ENCODE measurements around the gene IL10RB. TPM values are rescaled to one million over a fixed set of nuclear protein-coding genes. Genes with fewer than 3 reads are reported as not detected.
"Not testable (repeated sequence)": the region's sequence is repeated elsewhere in the genome, so short reads cannot be mapped to it uniquely, and the experiment has no call there.

The IL10RB gene
- 34.5 and 60.9 TPM in 2 replicates for total RNA-seq

- peak; percentile 65 for DNase-seq (ENCODE audit: low read depth)
- no peak for TF ChIP-seq CTCF (IDR thresholded peaks at IDR 0.05; ENCODE audit: insufficient read depth, low read depth, low read length)
- H3K4me3 ChIP-seq (ENCODE audit: low read depth, low read length): peak within 1 kb of the TSS; percentile 85
Measured at GRCh38 chr21:33266050-33266788, at the start of gene IL10RB. Gene IL10RB (plus strand): TSS chr21:33266367. CDS start chr21:33266466, 99 bp downstream.

- H3K4me3 ChIP-seq (ENCODE audit: low read depth, low read length): no peak overlapping the region
- DNase-seq (ENCODE audit: low read depth): no peak
- no peak for TF ChIP-seq CTCF (IDR thresholded peaks at IDR 0.05; ENCODE audit: insufficient read depth, low read depth, low read length)
Measured at GRCh38 chr21:33217138-33217520, 49.0 kb upstream of the IL10RB start.

- no peak for DNase-seq (ENCODE audit: low read depth)
- no peak for TF ChIP-seq CTCF (IDR thresholded peaks at IDR 0.05; ENCODE audit: insufficient read depth, low read depth, low read length)
- H3K4me3 ChIP-seq (ENCODE audit: low read depth, low read length): no peak overlapping the region
Measured at GRCh38 chr21:33219300-33219699, 46.9 kb upstream of the IL10RB start.

- H3K4me3 ChIP-seq (ENCODE audit: low read depth, low read length): no peak overlapping the region
- DNase-seq (ENCODE audit: low read depth): no peak
- no peak for TF ChIP-seq CTCF (IDR thresholded peaks at IDR 0.05; ENCODE audit: insufficient read depth, low read depth, low read length)
Measured at GRCh38 chr21:33219954-33220353, 46.2 kb upstream of the IL10RB start.

- not testable (repeated sequence) for DNase-seq (ENCODE audit: low read depth); H3K4me3 ChIP-seq (ENCODE audit: low read depth, low read length)
Measured at GRCh38 chr21:33225376-33225775, 40.8 kb upstream of the IL10RB start.

GRCh38 chr21:33228455-33228854, 37.7 kb upstream of the IL10RB start:
- no peak overlapping the region for H3K4me3 ChIP-seq (ENCODE audit: low read depth, low read length)
- no peak for TF ChIP-seq CTCF (IDR thresholded peaks at IDR 0.05; ENCODE audit: insufficient read depth, low read depth, low read length)
- no peak for DNase-seq (ENCODE audit: low read depth)

- peak overlapping the region; percentile 57 for H3K4me3 ChIP-seq (ENCODE audit: low read depth, low read length)
- TF ChIP-seq CTCF (IDR thresholded peaks at IDR 0.05; ENCODE audit: insufficient read depth, low read depth, low read length): no peak
- no peak for DNase-seq (ENCODE audit: low read depth)
Measured at GRCh38 chr21:33229099-33229783, 36.9 kb upstream of the IL10RB start.
